Fibroblast of pulmonary artery (primary cell): ENCODE measurements around the gene PON1.

ENCODE experiments used
- DNase-seq: peaks from one replicate; pipeline ENCODE4 v3.0.0-alpha.2; 2010; ENCODE audit warnings: low read depth
- H3K4me3 ChIP-seq: replicated peaks from 2 replicates; pipeline ENCODE4 v1.5.1; 2011; ENCODE audit warnings: low read depth, mild to moderate bottlenecking, control low read depth, low read length, moderate library complexity
- TF ChIP-seq, protein P1 (sequence below): IDR thresholded peaks from 2 replicates; pipeline ENCODE4 v1.5.1; 2011; ENCODE audit warnings: mild to moderate bottlenecking, control low read depth, low read length, inconsistent platforms; ENCODE audit errors: missing control alignments

PON1 gene

DNA sequence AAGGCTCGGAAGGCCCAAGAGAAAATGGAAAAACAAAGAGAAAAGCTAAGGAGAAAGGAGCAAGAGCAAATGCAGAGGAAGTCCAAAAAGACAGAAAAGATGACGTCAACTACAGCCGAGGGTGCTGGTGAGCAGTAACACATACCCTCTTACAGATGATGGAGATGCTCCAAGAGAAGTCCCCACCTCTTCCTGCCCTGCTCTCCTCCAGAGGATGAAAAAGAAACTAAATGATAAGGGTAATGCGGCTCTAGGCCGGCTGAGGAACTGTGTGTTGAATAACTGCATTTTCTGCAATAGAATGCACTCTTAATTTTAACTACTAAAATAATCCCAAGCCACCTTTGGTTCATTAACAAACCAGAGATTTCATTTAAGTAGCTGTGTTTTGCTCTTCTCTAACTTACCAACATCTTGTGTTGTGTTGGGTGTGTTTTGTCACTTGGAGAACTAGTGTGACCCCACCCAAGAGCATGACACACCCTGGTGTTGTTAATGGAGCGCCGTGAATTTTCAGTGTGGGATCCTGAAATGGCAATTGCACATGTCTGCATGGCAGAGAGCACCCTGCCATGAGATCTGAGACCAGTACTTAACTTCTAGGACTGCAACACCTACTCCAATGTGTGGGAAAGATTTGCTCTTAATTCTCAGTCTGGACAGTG lies 34.0 kb downstream of the PON1 start:
- no peak overlapping the region for H3K4me3 ChIP-seq
- no peak for DNase-seq
- TF ChIP-seq, protein P1, sequence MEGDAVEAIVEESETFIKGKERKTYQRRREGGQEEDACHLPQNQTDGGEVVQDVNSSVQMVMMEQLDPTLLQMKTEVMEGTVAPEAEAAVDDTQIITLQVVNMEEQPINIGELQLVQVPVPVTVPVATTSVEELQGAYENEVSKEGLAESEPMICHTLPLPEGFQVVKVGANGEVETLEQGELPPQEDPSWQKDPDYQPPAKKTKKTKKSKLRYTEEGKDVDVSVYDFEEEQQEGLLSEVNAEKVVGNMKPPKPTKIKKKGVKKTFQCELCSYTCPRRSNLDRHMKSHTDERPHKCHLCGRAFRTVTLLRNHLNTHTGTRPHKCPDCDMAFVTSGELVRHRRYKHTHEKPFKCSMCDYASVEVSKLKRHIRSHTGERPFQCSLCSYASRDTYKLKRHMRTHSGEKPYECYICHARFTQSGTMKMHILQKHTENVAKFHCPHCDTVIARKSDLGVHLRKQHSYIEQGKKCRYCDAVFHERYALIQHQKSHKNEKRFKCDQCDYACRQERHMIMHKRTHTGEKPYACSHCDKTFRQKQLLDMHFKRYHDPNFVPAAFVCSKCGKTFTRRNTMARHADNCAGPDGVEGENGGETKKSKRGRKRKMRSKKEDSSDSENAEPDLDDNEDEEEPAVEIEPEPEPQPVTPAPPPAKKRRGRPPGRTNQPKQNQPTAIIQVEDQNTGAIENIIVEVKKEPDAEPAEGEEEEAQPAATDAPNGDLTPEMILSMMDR, result no peak

DNA sequence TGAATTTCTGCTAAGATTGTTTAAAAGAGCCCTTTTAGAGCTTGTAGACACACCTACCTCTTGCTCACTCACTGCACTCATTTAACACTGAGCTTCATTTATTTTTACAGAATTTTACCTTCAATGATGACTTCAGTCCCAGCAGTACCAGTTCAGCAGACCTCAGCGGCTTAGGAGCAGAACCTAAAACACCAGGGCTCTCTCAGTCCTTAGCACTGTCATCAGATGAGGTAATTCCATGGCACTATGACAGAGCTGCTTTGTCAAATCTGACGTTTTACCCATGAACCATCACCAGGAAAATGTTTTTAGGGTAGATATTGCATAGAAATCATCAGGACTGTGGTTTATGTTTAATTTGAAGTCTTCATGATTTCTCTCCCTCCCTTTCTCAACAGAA lies 38.2 kb downstream of the PON1 start:
- H3K4me3 ChIP-seq, result no peak overlapping the region
- no peak for DNase-seq
- TF ChIP-seq, protein P1, result no peak

DNA sequence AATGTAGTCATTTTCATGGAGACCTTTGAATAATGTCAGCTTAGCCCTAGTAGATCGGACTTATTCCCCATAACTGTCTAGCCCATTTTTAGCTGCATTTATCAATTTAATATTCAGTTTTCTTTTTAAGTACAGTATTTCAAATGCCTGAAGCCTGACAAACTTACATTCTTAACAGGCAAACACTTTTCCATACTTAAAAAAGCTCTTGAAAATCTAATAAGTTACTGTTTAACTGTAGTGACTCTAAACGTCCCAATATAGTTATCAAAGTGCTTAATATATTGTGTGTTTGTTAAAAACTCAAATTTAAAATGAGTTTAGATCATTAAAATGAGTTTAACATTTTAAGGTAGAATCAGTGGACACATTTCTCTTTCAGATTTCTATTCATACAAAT lies 44.9 kb downstream of the PON1 start:
- TF ChIP-seq, protein P1, result no peak
- DNase-seq, result no peak
- H3K4me3 ChIP-seq, result no peak overlapping the region

DNA sequence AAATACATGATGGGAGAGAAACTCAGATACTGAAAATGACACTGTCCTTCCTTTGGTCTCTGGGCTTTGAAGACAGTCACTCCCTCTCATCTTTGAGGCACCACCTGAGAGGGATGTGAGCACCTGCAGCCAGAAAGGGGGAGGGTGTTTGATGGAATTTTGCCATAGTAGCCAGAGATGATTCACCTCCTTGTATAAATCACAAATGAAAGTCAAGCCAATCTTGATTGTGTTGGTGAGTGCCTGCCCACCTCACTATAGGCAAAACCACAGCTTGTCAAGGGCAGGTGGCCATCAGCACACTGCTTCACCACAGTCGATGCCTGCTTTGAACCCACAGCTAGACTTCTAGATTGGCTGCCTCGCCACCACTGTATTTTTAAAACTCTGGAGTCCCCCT lies 48.2 kb downstream of the PON1 start:
- no peak overlapping the region for H3K4me3 ChIP-seq
- TF ChIP-seq, protein P1, result no peak
- no peak for DNase-seq

DNA sequence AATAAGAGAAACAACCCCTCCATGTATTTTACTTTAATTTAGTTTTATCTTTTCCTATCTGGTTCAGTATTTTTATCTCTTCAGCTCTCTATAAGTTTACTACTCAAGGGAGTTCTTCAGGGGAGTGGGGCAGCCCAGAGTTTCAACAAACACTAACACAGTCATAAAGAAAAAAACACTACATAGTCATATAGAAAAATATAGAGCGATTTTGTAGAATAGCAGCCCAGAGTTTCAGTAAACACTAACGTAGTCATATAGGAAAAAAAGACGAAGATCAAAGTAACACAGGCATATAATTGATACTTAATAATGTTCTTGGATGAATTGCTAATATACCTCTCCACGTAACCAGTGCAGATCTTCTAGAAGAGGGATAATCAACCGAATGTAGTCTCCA lies 54.7 kb downstream of the PON1 start:
- TF ChIP-seq, protein P1, result no peak
- H3K4me3 ChIP-seq, result no peak overlapping the region
- DNase-seq, result no peak

DNA sequence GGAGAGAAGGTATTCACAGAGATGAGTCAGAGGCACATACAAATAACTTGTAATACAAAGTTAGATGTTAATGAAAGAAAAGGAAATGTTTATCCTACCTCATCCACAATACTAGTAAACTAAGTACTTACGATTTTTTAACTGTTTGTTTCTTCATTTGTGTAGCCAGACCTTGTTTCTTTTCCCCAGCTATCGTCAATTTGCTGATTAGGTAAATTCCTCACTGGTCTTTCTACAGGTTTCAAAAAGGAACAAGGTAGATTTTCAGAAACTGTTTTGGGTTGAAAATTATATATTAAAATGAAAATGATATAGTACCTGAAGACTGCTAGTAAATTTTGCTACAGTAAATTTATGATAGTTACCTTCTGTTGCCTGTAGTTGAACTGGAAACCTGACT lies 56.6 kb downstream of the PON1 start:
- DNase-seq, result no peak
- TF ChIP-seq, protein P1, result no peak
- H3K4me3 ChIP-seq, result no peak overlapping the region

DNA sequence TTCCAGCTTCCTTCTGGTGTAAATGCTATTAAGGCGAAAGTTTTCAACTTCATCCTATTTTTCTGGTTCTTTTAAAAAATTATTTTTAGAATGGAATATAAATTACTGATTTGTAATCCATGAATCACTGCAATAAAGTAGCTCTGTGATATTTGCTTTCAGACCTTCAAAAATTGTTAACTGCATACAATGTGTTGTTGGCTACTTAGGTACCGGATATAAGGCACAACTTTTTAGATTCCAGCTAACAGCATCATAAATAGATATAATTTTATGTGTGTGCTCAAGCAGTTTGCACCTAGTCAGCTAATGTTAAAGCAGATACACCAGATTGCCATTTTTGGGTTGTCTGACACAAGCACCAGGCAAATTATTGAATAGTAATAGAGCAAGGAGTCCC lies 58.7 kb downstream of the PON1 start:
- no peak overlapping the region for H3K4me3 ChIP-seq
- no peak for DNase-seq
- TF ChIP-seq, protein P1, result no peak
